GM11168 (cell line): ENCODE data around the gene SLC6A20.

Experiments used
- in situ Hi-C: fragments of 300-500 bp; cut with MboI; formaldehyde crosslinking; loops from one replicate; pipeline ENCODE4 v1.12.0; 2022; ENCODE audit warnings: low sequenced_read_pairs; ENCODE audit not compliant: unreplicated experiment

SLC6A20 gene

GRCh38 chr3:45803252-45803935 lies 7.1 kb upstream of the SLC6A20 start:
- in situ Hi-C loops, result no loop called here

- in situ Hi-C loops, result no loop called here
Observed at GRCh38 chr3:45802146-45802545, 5.8 kb upstream of the SLC6A20 start.

- in situ Hi-C loops, result no loop called here
Observed at GRCh38 chr3:45800611-45801010, 4.3 kb upstream of the SLC6A20 start.

- in situ Hi-C loops, result no loop called here
Observed at GRCh38 chr3:45799586-45799985, 3.2 kb upstream of the SLC6A20 start.

GRCh38 chr3:45798034-45798433 lies 1.7 kb upstream of the SLC6A20 start:
- in situ Hi-C loops, result no loop called here

GRCh38 chr3:45796902-45797637 lies 734 bp upstream of the SLC6A20 start:
- in situ Hi-C loops, result no loop called here

GRCh38 chr3:45795509-45795881 lies 841 bp downstream of the SLC6A20 start:
- in situ Hi-C loops, result no loop called here

GRCh38 chr3:45794660-45795059 lies 1.7 kb downstream of the SLC6A20 start:
- in situ Hi-C loops, result no loop called here

- in situ Hi-C loops, result no loop called here
Observed at GRCh38 chr3:45794177-45794560, 2.2 kb downstream of the SLC6A20 start.

- in situ Hi-C loops, result no loop called here
Observed at GRCh38 chr3:45793482-45794176, 2.7 kb downstream of the SLC6A20 start.

GRCh38 chr3:45792516-45793172 lies 3.7 kb downstream of the SLC6A20 start:
- in situ Hi-C loops, result no loop called here

- in situ Hi-C loops, result no loop called here
Observed at GRCh38 chr3:45792036-45792435, 4.3 kb downstream of the SLC6A20 start.

- in situ Hi-C loops, result no loop called here
Observed at GRCh38 chr3:45790596-45790995, 5.7 kb downstream of the SLC6A20 start.

GRCh38 chr3:45789235-45789812 lies 7.0 kb downstream of the SLC6A20 start:
- in situ Hi-C loops, result no loop called here

- in situ Hi-C loops, result no loop called here
Observed at GRCh38 chr3:45787551-45787950, 8.8 kb downstream of the SLC6A20 start.

- in situ Hi-C loops, result no loop called here
Observed at GRCh38 chr3:45786801-45787495, 9.4 kb downstream of the SLC6A20 start.

- in situ Hi-C loops, result no loop called here
Observed at GRCh38 chr3:45785605-45786150, 10.7 kb downstream of the SLC6A20 start.

- in situ Hi-C loops, result no loop called here
Observed at GRCh38 chr3:45783667-45784066, 12.7 kb downstream of the SLC6A20 start.

- in situ Hi-C loops, result no loop called here
Observed at GRCh38 chr3:45782381-45782780, 14.0 kb downstream of the SLC6A20 start.

GRCh38 chr3:45781841-45782240 lies 14.5 kb downstream of the SLC6A20 start:
- in situ Hi-C loops, result no loop called here
